ENCODE results near the gene TAS1R2. TPM values are rescaled to one million over a fixed set of nuclear protein-coding genes. Genes with fewer than 3 reads are reported as not detected.

TAS1R2 gene
- total and polyA plus RNA-seq, 9 of the 15 experiments (the other 6 are each of a cell fraction or from before 2014, with no cell fraction given), result not detected

DNA sequence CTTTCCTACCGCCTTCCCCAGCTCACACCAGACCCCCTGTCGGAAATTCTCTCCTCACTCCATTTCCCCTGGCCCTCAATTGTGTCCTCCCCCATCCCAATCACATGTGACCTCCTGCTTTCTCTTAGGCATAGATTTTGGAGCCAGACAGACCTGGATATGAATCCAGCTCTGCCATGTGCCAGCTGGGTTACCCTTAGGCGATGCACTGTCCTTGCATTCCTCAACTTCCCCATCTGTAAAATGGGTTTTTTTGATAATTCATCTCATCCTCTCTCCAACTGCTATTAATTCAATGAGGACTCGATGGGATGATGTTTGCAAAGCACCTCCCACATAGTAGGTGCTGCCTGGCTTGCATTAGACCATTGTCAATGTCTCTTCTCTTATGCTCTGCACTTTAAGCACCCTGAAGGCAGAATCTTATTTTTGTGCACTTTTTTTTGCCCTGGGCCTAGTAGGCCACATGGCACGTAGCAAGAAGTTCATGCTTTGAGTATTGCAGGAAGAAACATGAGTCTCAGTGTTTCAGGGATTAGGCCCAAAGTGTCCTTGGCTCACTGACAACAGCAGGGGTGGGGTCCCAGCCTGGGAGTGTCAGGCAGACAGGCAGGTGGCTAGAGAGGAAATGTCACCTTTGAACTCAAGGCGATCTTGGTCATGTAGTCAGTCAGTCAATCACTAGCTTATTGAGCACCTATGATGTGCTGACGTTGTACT lies 47.6 kb downstream of the TAS1R2 start (continued):
- peak; percentile 65; the same call in 1 of the 2 replicates for TF ChIP-seq HDAC2 (IDR thresholded peaks at IDR 0.05)
- TF ChIP-seq LARP7 (IDR thresholded peaks at IDR 0.05), result no peak
- peak; percentile 81 for TF ChIP-seq RBM25 (IDR thresholded peaks at IDR 0.05; ENCODE audit: low read depth, low read length, severe bottlenecking)
- TF ChIP-seq, protein P1, sequence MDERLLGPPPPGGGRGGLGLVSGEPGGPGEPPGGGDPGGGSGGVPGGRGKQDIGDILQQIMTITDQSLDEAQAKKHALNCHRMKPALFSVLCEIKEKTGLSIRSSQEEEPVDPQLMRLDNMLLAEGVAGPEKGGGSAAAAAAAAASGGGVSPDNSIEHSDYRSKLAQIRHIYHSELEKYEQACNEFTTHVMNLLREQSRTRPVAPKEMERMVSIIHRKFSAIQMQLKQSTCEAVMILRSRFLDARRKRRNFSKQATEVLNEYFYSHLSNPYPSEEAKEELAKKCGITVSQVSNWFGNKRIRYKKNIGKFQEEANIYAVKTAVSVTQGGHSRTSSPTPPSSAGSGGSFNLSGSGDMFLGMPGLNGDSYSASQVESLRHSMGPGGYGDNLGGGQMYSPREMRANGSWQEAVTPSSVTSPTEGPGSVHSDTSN (CRISPR knock-in tag; IDR thresholded peaks at IDR 0.05; ENCODE audit: low read depth), result no peak
- TF ChIP-seq, protein P1 (tag; conservative IDR thresholded peaks at IDR 0.05; ENCODE audit: low read depth), result no peak
- no peak for TF ChIP-seq BCL6 (CRISPR knock-in tag; IDR thresholded peaks at IDR 0.05)
- TF ChIP-seq, protein P2, sequence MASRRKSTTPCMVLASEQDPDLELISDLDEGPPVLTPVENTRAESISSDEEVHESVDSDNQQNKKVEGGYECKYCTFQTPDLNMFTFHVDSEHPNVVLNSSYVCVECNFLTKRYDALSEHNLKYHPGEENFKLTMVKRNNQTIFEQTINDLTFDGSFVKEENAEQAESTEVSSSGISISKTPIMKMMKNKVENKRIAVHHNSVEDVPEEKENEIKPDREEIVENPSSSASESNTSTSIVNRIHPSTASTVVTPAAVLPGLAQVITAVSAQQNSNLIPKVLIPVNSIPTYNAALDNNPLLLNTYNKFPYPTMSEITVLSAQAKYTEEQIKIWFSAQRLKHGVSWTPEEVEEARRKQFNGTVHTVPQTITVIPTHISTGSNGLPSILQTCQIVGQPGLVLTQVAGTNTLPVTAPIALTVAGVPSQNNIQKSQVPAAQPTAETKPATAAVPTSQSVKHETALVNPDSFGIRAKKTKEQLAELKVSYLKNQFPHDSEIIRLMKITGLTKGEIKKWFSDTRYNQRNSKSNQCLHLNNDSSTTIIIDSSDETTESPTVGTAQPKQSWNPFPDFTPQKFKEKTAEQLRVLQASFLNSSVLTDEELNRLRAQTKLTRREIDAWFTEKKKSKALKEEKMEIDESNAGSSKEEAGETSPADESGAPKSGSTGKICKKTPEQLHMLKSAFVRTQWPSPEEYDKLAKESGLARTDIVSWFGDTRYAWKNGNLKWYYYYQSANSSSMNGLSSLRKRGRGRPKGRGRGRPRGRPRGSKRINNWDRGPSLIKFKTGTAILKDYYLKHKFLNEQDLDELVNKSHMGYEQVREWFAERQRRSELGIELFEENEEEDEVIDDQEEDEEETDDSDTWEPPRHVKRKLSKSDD (conservative IDR thresholded peaks at IDR 0.05; ENCODE audit: low read length), result no peak
- TF ChIP-seq SP1 (CRISPR knock-in tag; IDR thresholded peaks at IDR 0.05), result no peak
- peak in 1 of 2 experiments; percentile 68; a peak in 2 of 4 replicates for TF ChIP-seq RCOR1 (IDR thresholded peaks at IDR 0.05; ENCODE audit: borderline replicate concordance in 1 of 2, low read depth in 2 of 2, low read length in 2 of 2)
- no peak for TF ChIP-seq ZNF444 (CRISPR knock-in tag; IDR thresholded peaks at IDR 0.05)
- no peak for TF ChIP-seq NELFE (IDR thresholded peaks at IDR 0.05; ENCODE audit: insufficient read depth, insufficient read length)
- no peak for TF ChIP-seq ZNF77 (CRISPR knock-in tag; IDR thresholded peaks at IDR 0.05)
- no peak for TF ChIP-seq ZNF316 (IDR thresholded peaks at IDR 0.05)
- TF ChIP-seq PTBP1 (IDR thresholded peaks at IDR 0.05; ENCODE audit: low read depth, low read length), result no peak
- TF ChIP-seq TBP (optimal IDR thresholded peaks at IDR 0.05; ENCODE audit: low read depth, low read length), result no peak
- TF ChIP-seq, protein P3, sequence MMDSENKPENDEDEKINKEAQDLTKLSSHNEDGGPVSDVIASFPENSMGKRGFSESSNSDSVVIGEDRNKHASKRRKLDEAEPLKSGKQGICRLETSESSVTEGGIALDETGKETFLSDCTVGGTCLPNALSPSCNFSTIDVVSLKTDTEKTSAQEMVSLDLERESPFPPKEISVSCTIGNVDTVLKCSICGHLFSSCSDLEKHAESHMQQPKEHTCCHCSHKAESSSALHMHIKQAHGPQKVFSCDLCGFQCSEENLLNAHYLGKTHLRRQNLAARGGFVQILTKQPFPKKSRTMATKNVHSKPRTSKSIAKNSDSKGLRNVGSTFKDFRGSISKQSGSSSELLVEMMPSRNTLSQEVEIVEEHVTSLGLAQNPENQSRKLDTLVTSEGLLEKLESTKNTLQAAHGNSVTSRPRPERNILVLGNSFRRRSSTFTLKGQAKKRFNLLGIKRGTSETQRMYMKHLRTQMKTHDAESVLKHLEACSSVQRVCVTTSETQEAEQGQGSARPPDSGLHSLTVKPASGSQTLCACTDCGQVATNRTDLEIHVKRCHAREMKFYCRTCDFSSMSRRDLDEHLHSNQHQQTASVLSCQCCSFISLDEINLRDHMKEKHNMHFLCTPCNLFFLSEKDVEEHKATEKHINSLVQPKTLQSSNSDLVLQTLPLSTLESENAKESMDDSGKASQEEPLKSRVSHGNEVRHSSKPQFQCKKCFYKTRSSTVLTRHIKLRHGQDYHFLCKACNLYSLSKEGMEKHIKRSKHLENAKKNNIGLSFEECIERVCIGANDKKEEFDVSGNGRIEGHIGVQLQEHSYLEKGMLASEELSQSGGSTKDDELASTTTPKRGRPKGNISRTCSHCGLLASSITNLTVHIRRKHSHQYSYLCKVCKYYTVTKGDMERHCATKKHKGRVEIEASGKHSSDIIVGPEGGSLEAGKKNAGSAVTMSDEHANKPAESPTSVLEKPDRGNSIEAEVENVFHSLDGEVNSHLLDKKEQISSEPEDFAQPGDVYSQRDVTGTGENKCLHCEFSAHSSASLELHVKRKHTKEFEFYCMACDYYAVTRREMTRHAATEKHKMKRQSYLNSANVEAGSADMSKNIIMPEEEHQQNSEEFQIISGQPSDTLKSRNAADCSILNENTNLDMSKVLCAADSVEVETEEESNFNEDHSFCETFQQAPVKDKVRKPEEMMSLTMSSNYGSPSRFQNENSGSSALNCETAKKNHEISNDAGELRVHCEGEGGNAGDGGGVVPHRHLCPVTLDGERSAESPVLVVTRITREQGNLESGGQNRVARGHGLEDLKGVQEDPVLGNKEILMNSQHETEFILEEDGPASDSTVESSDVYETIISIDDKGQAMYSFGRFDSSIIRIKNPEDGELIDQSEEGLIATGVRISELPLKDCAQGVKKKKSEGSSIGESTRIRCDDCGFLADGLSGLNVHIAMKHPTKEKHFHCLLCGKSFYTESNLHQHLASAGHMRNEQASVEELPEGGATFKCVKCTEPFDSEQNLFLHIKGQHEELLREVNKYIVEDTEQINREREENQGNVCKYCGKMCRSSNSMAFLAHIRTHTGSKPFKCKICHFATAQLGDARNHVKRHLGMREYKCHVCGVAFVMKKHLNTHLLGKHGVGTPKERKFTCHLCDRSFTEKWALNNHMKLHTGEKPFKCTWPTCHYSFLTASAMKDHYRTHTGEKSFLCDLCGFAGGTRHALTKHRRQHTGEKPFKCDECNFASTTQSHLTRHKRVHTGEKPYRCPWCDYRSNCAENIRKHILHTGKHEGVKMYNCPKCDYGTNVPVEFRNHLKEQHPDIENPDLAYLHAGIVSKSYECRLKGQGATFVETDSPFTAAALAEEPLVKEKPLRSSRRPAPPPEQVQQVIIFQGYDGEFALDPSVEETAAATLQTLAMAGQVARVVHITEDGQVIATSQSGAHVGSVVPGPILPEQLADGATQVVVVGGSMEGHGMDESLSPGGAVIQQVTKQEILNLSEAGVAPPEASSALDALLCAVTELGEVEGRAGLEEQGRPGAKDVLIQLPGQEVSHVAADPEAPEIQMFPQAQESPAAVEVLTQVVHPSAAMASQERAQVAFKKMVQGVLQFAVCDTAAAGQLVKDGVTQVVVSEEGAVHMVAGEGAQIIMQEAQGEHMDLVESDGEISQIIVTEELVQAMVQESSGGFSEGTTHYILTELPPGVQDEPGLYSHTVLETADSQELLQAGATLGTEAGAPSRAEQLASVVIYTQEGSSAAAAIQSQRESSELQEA (IDR thresholded peaks at IDR 0.05; ENCODE audit: low read depth), result no peak
